GM23338 (cell line): ENCODE results near the gene BLVRA. TPM values are rescaled to one million over a fixed set of nuclear protein-coding genes. Genes with fewer than 3 reads are reported as not detected.

ENCODE experiments used
- ATAC-seq: fragments of 200-7000 bp; cut with Tn5 transposase; 3 replicates; pipeline ENCODE4 v1.9.1; 2020
- DNase-seq: peaks from one replicate; pipeline ENCODE4 v3.0.0-alpha.2; 2015; ENCODE audit warnings: low spot score
- H2AFZ ChIP-seq: fragments of 200-600 bp; sonication (generic); 2 replicates; pipeline ENCODE4 v1.8.0; 2016; ENCODE audit warnings: antibody characterized with exemption, mild to moderate bottlenecking, moderate library complexity
- H3F3A ChIP-seq: fragments of 200-600 bp; sonication (generic); replicated peaks from 2 replicates; pipeline ENCODE4 v1.8.0; 2017; ENCODE audit warnings: antibody characterized with exemption, mixed run types, low read depth
- H3K27ac ChIP-seq: fragments of 200-600 bp; sonication (generic); 2 replicates; pipeline ENCODE4 v1.6.1; 2016; ENCODE audit warnings: low read depth
- H3K27me3 ChIP-seq: fragments of 200-600 bp; sonication (generic); 2 replicates; pipeline ENCODE4 v1.8.0; 2016; ENCODE audit warnings: mild to moderate bottlenecking, mixed run types, moderate library complexity; ENCODE audit not compliant: insufficient read depth
- H3K36me3 ChIP-seq: fragments of 200-600 bp; sonication (generic); 2 replicates; pipeline ENCODE4 v1.8.0; 2016; ENCODE audit warnings: mild to moderate bottlenecking; ENCODE audit not compliant: insufficient read depth
- H3K4me1 ChIP-seq: fragments of 200-600 bp; sonication (generic); 2 replicates; pipeline ENCODE4 v1.8.0; 2016; ENCODE audit warnings: mild to moderate bottlenecking, moderate library complexity; ENCODE audit not compliant: insufficient read depth
- H3K4me2 ChIP-seq: fragments of 200-600 bp; sonication (generic); 2 replicates; pipeline ENCODE4 v1.7.1; 2017; ENCODE audit warnings: mixed run types
- H3K4me3 ChIP-seq: fragments of 200-600 bp; sonication (generic); 2 replicates; pipeline ENCODE4 v1.6.1; 2016; ENCODE audit warnings: mixed run types
- H3K79me2 ChIP-seq: fragments of 200-600 bp; sonication (generic); replicated peaks from 2 replicates; pipeline ENCODE4 v1.8.0; 2017; ENCODE audit warnings: mild to moderate bottlenecking; ENCODE audit not compliant: insufficient read depth
- H3K9me2 ChIP-seq: fragments of 200-600 bp; sonication (generic); 2 replicates; pipeline ENCODE4 v1.8.0; 2017; ENCODE audit not compliant: insufficient read depth
- H4K20me1 ChIP-seq: fragments of 200-600 bp; sonication (generic); replicated peaks from 2 replicates; pipeline ENCODE4 v1.8.0; 2017; ENCODE audit warnings: mild to moderate bottlenecking; ENCODE audit not compliant: insufficient read depth
- H3K27ac Mint-ChIP-seq: 2 replicates; pipeline ENCODE4 v1.8.0; 2020; ENCODE audit warnings: inconsistent platforms, mild to moderate bottlenecking, moderate library complexity, mixed read lengths
- H3K27me3 Mint-ChIP-seq: 3 replicates; pipeline ENCODE4 v1.8.0; 2022; ENCODE audit warnings: low read depth, mild to moderate bottlenecking, moderate library complexity, mixed read lengths, inconsistent platforms; ENCODE audit not compliant: insufficient read depth, poor library complexity
- H3K36me3 Mint-ChIP-seq: 3 replicates; pipeline ENCODE4 v1.8.0; 2021; ENCODE audit warnings: low read depth, mild to moderate bottlenecking, inconsistent platforms, moderate library complexity, mixed read lengths
- H3K4me1 Mint-ChIP-seq: 3 replicates; pipeline ENCODE4 v1.8.0; 2020; ENCODE audit warnings: mild to moderate bottlenecking, inconsistent platforms, mixed read lengths
- H3K4me3 Mint-ChIP-seq: 3 replicates; pipeline ENCODE4 v1.8.0; 2021; ENCODE audit warnings: moderate library complexity, mild to moderate bottlenecking, inconsistent platforms, mixed read lengths
- H3K9me3 Mint-ChIP-seq: 3 replicates; pipeline ENCODE4 v1.8.0; 2020; ENCODE audit warnings: moderate library complexity, mild to moderate bottlenecking, inconsistent platforms, mixed read lengths
- CREB1 ChIP-seq: fragments of 250-450 bp; sonication (Bioruptor Pico); IDR thresholded peaks from 2 replicates; pipeline ENCODE4 v1.5.0; 2020; ENCODE audit warnings: low read depth, mild to moderate bottlenecking, moderate library complexity
- CTCF ChIP-seq, 2 experiments: fragments of 200-600 bp in 1 of 2; sonication (generic) in 1 of 2; conservative IDR thresholded peaks; 2 replicates each; pipeline versions ENCODE4 v1.5.1 to v1.6.1; 2016 to 2017; ENCODE audit warnings: antibody characterized with exemption in 2 of 2, low read depth in 2 of 2, mild to moderate bottlenecking in 2 of 2, moderate library complexity in 1 of 2
- ETS1 ChIP-seq: IDR thresholded peaks from 2 replicates; pipeline ENCODE4 v1.6.1; 2016; ENCODE audit warnings: antibody characterized with exemption
- EZH2 ChIP-seq: fragments of 200-600 bp; sonication (generic); IDR thresholded peaks from one replicate; pipeline ENCODE4 v1.8.0; 2017; ENCODE audit warnings: antibody characterized with exemption, mild to moderate bottlenecking, low read depth; ENCODE audit not compliant: unreplicated experiment
- EZH2phosphoT487 ChIP-seq: fragments of 200-600 bp; sonication (generic); IDR thresholded peaks from one replicate; pipeline ENCODE4 v1.8.1; 2018; ENCODE audit warnings: antibody characterized with exemption; ENCODE audit not compliant: unreplicated experiment
- JUNB ChIP-seq: IDR thresholded peaks from one replicate; pipeline ENCODE4 v1.6.1; 2016; ENCODE audit warnings: antibody characterized with exemption; ENCODE audit not compliant: unreplicated experiment
- NANOG ChIP-seq: IDR thresholded peaks from 2 replicates; pipeline ENCODE4 v1.6.1; 2016; ENCODE audit warnings: antibody characterized with exemption, borderline replicate concordance
- POLR2AphosphoS5 ChIP-seq: IDR thresholded peaks from 2 replicates; pipeline ENCODE4 v1.6.1; 2016; ENCODE audit warnings: antibody characterized with exemption, low read depth
- REST ChIP-seq: IDR thresholded peaks from one replicate; pipeline ENCODE4 v1.6.1; 2018; ENCODE audit warnings: antibody characterized with exemption; ENCODE audit not compliant: unreplicated experiment
- STAT1 ChIP-seq: IDR thresholded peaks from one replicate; pipeline ENCODE4 v1.6.1; 2016; ENCODE audit warnings: antibody characterized with exemption; ENCODE audit not compliant: unreplicated experiment
- ZNF114 ChIP-seq: fragments of 250-450 bp; sonication (Bioruptor Pico); IDR thresholded peaks from 2 replicates; pipeline ENCODE4 v1.5.0; 2020; ENCODE audit warnings: mild to moderate bottlenecking, moderate library complexity
- ZNF331 ChIP-seq: fragments of 250-450 bp; sonication (Bioruptor Pico); IDR thresholded peaks from 2 replicates; pipeline ENCODE4 v1.5.0; 2020; ENCODE audit warnings: low read depth, mild to moderate bottlenecking, moderate library complexity
- ZNF462 ChIP-seq: fragments of 250-450 bp; sonication (Bioruptor Pico); IDR thresholded peaks from 2 replicates; pipeline ENCODE4 v1.5.0; 2020; ENCODE audit warnings: mild to moderate bottlenecking, moderate library complexity
- polyA plus RNA-seq: library from polyadenylated mRNA; unstranded; fragments of >200 nt; fragmentation: Nextera tagmentation; extraction: Ambion mirVana; gene quantifications from 2 replicates; pipeline ENCODE4 v1.2.1, GENCODE V29; 2016
- total RNA-seq: library from RNA; depleted of rRNA; stranded (reverse); fragments of >200 nt; shearing (Covaris generic); gene quantifications from 2 replicates; pipeline ENCODE4 v1.2.3, GENCODE V29; 2014

Gene BLVRA
- total and polyA plus RNA-seq, 2 experiments from 2014 or later = 17.0 to 46.5 TPM

GRCh38 chr7:43844662-43845061, 86.2 kb downstream of the BLVRA start:
- H3F3A ChIP-seq = no peaks in the 10 kb centered on the region
- peaks cover 4% of the 10 kb centered on the region; the same call in 1 of the 2 replicates for H3K4me1 ChIP-seq
- H3K4me3 Mint-ChIP-seq = no peak overlapping the region
- no peak overlapping the region for H3K4me2 ChIP-seq
- ATAC-seq (no peak), DNase-seq (no peak)
- H2AFZ ChIP-seq = no peak overlapping the region
- no peak overlapping the region for H3K27ac Mint-ChIP-seq
- no peaks in the 10 kb centered on the region for H3K36me3 Mint-ChIP-seq
- H3K4me3 ChIP-seq = no peak overlapping the region
- no peaks in the 10 kb centered on the region for H3K9me3 Mint-ChIP-seq
- H4K20me1 ChIP-seq = no peaks in the 10 kb centered on the region
- TF ChIP-seq EZH2phosphoT487 (no peak), STAT1 (no peak), CTCF (conservative IDR thresholded peaks at IDR 0.05; ENCODE audit: low read depth in 2 of 2) (no peak), EZH2 (no peak), ZNF331 (CRISPR knock-in tag) (no peak), CREB1 (CRISPR knock-in tag) (no peak), POLR2AphosphoS5 (no peak), JUNB (no peak), ZNF114 (CRISPR knock-in tag) (no peak), ETS1 (no peak), REST (no peak), ZNF462 (no peak), NANOG (no peak)
- H3K27me3 ChIP-seq = no peaks in the 10 kb centered on the region
- H3K79me2 ChIP-seq = no peaks in the 10 kb centered on the region
- H3K27ac ChIP-seq = no peak overlapping the region
- no peaks in the 10 kb centered on the region for H3K36me3 ChIP-seq
- no peaks in the 10 kb centered on the region for H3K27me3 Mint-ChIP-seq
- H3K4me1 Mint-ChIP-seq = peaks cover 4% of the 10 kb centered on the region; the same call in 2 of the 3 replicates
- H3K9me2 ChIP-seq = no peaks in the 10 kb centered on the region
